ENCODE results near the gene FSD2. TPM values are rescaled to one million over a fixed set of nuclear protein-coding genes. Genes with fewer than 3 reads are reported as not detected.

FSD2 gene
- total and polyA plus RNA-seq, 2 of the 4 experiments (the other 2 are of a cell fraction): not detected

- TF ChIP-seq MAFK (IDR thresholded peaks at IDR 0.05; ENCODE audit: low read depth, low read length) (no peak), RFX5 (IDR thresholded peaks at IDR 0.05; ENCODE audit: low read depth, low read length) (no peak), SMC3 (IDR thresholded peaks at IDR 0.05; ENCODE audit: low read depth, low read length) (no peak), POLR2A (IDR thresholded peaks at IDR 0.05; ENCODE audit: low read depth, low read length) (no peak)
- no TSS peak for BruUV-seq (replicated peaks)
- Histone ChIP-seq H3K9ac (ENCODE audit: low read depth, low read length) (no peak overlapping the region), H2AFZ (replicated peaks; ENCODE audit: low read length, poor library complexity) (no peak overlapping the region), H2BK120ac (ENCODE audit: low read depth, low read length) (no peak overlapping the region), H3K18ac (ENCODE audit: low read depth, low read length) (no peak overlapping the region), H2AK9ac (replicated peaks; ENCODE audit: low read depth, low read length, poor library complexity) (no peak overlapping the region), H2BK20ac (ENCODE audit: low read depth, low read length) (no peak overlapping the region), H3K56ac (ENCODE audit: extremely low read depth, insufficient read depth, low read length) (no peak overlapping the region), H2BK5ac (ENCODE audit: low read depth, low read length, poor library complexity, severe bottlenecking) (no peak overlapping the region), H2AK5ac (ENCODE audit: low read depth, low read length) (no peak overlapping the region), H3K4me1 (ENCODE audit: control insufficient read depth, insufficient read depth, low read length) (no peaks in the 10 kb centered on the region), H4K8ac (ENCODE audit: low read depth in 2 of 2, low read length in 2 of 2) (no peak overlapping the region), H3K27ac (ENCODE audit: insufficient read depth, low read length) (no peak overlapping the region), H3K4me3 (ENCODE audit: insufficient read depth, low read depth, low read length) (no peak overlapping the region), H4K91ac (ENCODE audit: insufficient read depth, low read depth, low read length) (no peak overlapping the region), H3K14ac (replicated peaks; ENCODE audit: low read depth, low read length) (no peak overlapping the region), H3K4ac (ENCODE audit: low read depth, low read length) (no peak overlapping the region), H3K27me3 (ENCODE audit: control insufficient read depth, insufficient read depth, low read length) (no peaks in the 10 kb centered on the region), H3K79me1 (ENCODE audit: low read depth in 1 of 2, low read length in 2 of 2) (no peaks in the 10 kb centered on the region), H3K9me3 (ENCODE audit: control insufficient read depth, insufficient read depth, low read length) (no peaks in the 10 kb centered on the region), H4K20me1 (ENCODE audit: insufficient read depth, low read length) (no peaks in the 10 kb centered on the region), H3K23ac (ENCODE audit: low read depth, low read length) (no peak overlapping the region), H4K5ac (ENCODE audit: low read depth, low read length) (no peak overlapping the region), H3K4me2 (ENCODE audit: low read depth, low read length) (no peak overlapping the region), H3K9me1 (ENCODE audit: insufficient read depth, low read length) (no peaks in the 10 kb centered on the region), H3K36me3 (ENCODE audit: control insufficient read depth, insufficient read depth, low read length) (no peaks in the 10 kb centered on the region), H2BK15ac (ENCODE audit: low read depth, low read length) (no peak overlapping the region)
- ATAC-seq (ENCODE audit: low read depth): no peak
- CTCF ChIA-PET: interaction anchor here (0.7 kb wide), 1 partner anchor 162 kb away, joined by 3 read pairs; no protein-coding TSS in a partner anchor
- intact Hi-C loops (cut with micrococcal nuclease): no loop called here
- dilution Hi-C loops (cut with HindIII; ENCODE audit: low sequenced_read_pairs, unreplicated experiment): no loop called here
- in situ Hi-C loops (cut with MboI; ENCODE audit: low sequenced_read_pairs): no loop called here
- POLR2A ChIA-PET (ENCODE audit: unreplicated experiment): no interaction called here
- no peak for DNase-seq
- WGBS, 2 experiments (ENCODE audit: extremely low coverage in 2 of 2, insufficient read length in 1 of 2): no CpG with 5 or more reads among the region's 2 CpGs
Observed at GRCh38 chr15:82731527-82731926, 74.3 kb downstream of the FSD2 start.

All from IMR-90 (cell line).